Colonic mucosa (tissue), 4 donors: ENCODE data around the gene GJA1. TPM values are rescaled to one million over a fixed set of nuclear protein-coding genes. Genes with fewer than 3 reads are reported as not detected.

Source experiments
- DNase-seq: peaks from one replicate; pipeline ENCODE4 v3.0.0-alpha.2; 2020
- H3K27ac ChIP-seq: fragments of 200-600 bp; one replicate; pipeline ENCODE4 v1.8.0; 2021
- H3K27me3 ChIP-seq: fragments of 200-600 bp; one replicate; pipeline ENCODE4 v1.8.0; 2021
- H3K36me3 ChIP-seq: fragments of 200-600 bp; one replicate; pipeline ENCODE4 v1.8.0; 2021
- H3K4me1 ChIP-seq: fragments of 200-600 bp; one replicate; pipeline ENCODE4 v1.8.0; 2021; ENCODE audit warnings: mild to moderate bottlenecking
- H3K4me3 ChIP-seq: fragments of 200-600 bp; one replicate; pipeline ENCODE4 v1.8.0; 2021
- H3K9ac ChIP-seq, 2 donors: one replicate each; pipeline ENCODE4 v1.7.0; 2013; ENCODE audit warnings: control low read depth in 2 of 2, low read depth in 2 of 2, low read length in 2 of 2
- H3K9me3 ChIP-seq: fragments of 200-600 bp; one replicate; pipeline ENCODE4 v1.8.0; 2021
- CTCF ChIP-seq: fragments of 200-600 bp; IDR thresholded peaks from one replicate; pipeline ENCODE4 v1.8.0; 2022; ENCODE audit warnings: antibody characterized with exemption, mild to moderate bottlenecking
- intact Hi-C: fragments of 100-400 bp; cut with DNase I; formaldehyde crosslinking; loops from one replicate; pipeline ENCODE4 v1.14.1; 2022
- total RNA-seq, 2 donors: library from RNA; stranded (reverse); fragmentation: NEBNext Ultra II Directional in 1 of 2; extraction: Animal tissue kit (Norgen Biotek cat#: 25700) in 1 of 2; gene quantifications; one replicate each; pipeline ENCODE4 v1.2.1, GENCODE V29; 2021
- donor health status: healthy.
- donor health status: DM: no; HTN: no; CAD: no.
- donor health status: DM: no; HTN: no; CAD: no.

GJA1 gene
- total RNA-seq, 2 donors from 2014 or later: 8.2 to 13.7 TPM

DNA sequence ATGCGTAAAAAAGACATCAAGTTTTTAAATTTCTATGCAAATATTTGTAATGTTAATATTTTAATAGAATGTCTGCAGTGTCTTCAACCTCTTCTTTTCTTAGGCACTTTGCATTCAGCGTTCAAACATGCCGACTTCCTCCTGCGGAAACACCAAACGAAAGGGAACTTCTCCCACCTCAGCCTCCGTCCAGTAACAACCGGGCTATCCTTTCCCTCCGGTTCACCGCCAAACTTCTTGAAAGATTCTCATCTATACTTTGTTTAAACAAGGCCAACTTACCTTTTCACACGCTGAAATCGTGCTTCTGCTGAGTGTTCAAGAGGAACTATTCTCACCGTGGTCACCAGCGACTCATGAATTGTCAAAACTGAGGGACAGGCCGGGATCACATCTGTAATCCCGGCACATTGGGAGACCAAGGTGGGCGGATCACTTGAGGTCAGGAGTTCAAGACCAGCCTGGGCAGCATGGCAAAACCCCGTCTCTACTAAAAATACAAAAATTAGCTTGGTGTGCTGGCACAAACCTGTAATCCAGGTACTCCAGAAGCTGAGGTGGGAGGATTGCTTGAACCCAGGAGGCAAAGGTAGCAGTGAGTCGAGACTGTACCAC lies 44.8 kb downstream of the GJA1 start:
- Histone ChIP-seq H3K27me3 (no peaks in the 10 kb centered on the region), H3K4me3 (no peak overlapping the region), H3K36me3 (no peaks in the 10 kb centered on the region), H3K9me3 (no peaks in the 10 kb centered on the region), H3K9ac (no peak overlapping the region), H3K4me1 (no peaks in the 10 kb centered on the region), H3K27ac (no peak overlapping the region)
- no peak for TF ChIP-seq CTCF
- intact Hi-C loops: no loop called here
- DNase-seq: no peak

- Histone ChIP-seq H3K36me3 (no peaks in the 10 kb centered on the region), H3K9me3 (no peaks in the 10 kb centered on the region), H3K27ac (no peak overlapping the region), H3K4me3 (no peak overlapping the region), H3K27me3 (no peaks in the 10 kb centered on the region), H3K4me1 (no peaks in the 10 kb centered on the region), H3K9ac (no peak overlapping the region)
- DNase-seq: no peak
- no peak for TF ChIP-seq CTCF
- intact Hi-C loops: no loop called here
Measured at GRCh38 chr6:121482004-121482693, 46.7 kb downstream of the GJA1 start.

DNA sequence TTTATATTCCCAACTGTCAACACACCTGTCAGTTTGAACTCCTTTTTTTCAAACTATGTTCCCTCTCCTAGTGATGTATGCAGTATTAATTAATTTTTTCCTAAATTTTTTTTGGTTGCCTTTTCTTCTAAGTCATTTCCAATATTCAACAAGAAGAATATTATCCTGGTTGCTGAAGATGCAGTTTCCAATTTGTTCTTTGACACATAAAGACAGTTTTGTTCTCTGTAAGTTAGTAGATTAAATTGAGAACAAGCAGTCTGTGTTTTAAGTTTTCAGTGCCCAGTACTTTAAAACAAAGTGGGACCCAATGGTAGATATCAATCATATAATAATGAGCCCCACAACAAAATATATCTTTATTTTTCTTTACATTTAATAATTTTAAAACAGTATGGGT lies 47.3 kb downstream of the GJA1 start:
- TF ChIP-seq CTCF: no peak
- Histone ChIP-seq H3K4me1 (no peaks in the 10 kb centered on the region), H3K9ac (no peak overlapping the region), H3K36me3 (no peaks in the 10 kb centered on the region), H3K9me3 (no peaks in the 10 kb centered on the region), H3K4me3 (no peak overlapping the region), H3K27ac (no peak overlapping the region), H3K27me3 (no peaks in the 10 kb centered on the region)
- DNase-seq: no peak
- intact Hi-C loops: no loop called here

DNA sequence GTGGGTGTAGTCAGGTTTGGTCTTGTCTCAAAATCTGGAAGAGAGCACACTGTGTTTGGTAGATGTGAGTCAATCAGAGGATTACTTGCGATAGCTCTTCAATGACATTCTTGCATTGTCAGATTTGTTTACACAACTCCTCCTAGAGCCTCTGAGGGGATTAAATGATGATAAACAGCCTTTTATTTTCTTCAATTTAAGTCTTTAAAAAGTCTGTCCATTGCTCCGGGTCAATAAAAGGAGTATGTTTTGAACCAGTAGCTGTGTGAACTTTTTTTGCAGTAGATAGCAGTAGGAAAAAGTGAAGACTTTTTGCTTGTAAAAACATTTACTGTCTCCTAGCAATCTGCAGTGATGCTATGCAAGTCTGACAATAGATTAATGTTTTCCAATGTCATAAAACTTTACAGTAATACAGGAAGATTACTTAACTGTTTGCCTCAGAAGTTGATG lies 49.9 kb downstream of the GJA1 start:
- H3K27me3 ChIP-seq: no peaks in the 10 kb centered on the region
- no peak for DNase-seq
- H3K9me3 ChIP-seq: no peaks in the 10 kb centered on the region
- no peak overlapping the region for H3K9ac ChIP-seq
- TF ChIP-seq CTCF: no peak
- H3K4me1 ChIP-seq: no peaks in the 10 kb centered on the region
- intact Hi-C loops: no loop called here
- H3K4me3 ChIP-seq: no peak overlapping the region
- no peak overlapping the region for H3K27ac ChIP-seq
- H3K36me3 ChIP-seq: no peaks in the 10 kb centered on the region

DNA sequence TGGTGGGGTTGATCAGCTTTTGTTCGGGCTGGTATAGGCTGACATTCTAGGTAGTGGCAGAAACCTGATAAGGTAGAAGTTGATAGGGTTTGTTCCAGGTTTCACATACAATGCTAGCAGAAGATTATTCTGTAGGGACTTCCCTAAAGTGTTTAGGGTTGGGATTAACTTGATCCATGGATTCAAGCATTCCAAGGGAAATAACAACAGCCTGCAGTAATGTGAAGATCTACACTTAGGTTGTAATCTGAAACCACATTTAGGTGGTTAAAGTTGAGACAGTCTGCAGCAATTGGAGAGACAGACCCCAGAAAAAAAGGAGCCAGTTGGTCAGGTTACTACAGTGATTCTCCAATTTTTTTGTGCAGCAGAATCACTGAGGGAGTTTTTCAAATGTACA lies 56.1 kb downstream of the GJA1 start:
- no peak for TF ChIP-seq CTCF
- intact Hi-C loops: no loop called here
- no peak for DNase-seq
- Histone ChIP-seq H3K9ac (no peak overlapping the region), H3K4me1 (no peaks in the 10 kb centered on the region), H3K36me3 (no peaks in the 10 kb centered on the region), H3K9me3 (no peaks in the 10 kb centered on the region), H3K4me3 (no peak overlapping the region), H3K27ac (no peak overlapping the region), H3K27me3 (no peaks in the 10 kb centered on the region)
